Activated naive CD4-positive, alpha-beta T cell treated with Interleukin-2 at 50 U/mL for 16 hours (primary cell): ENCODE measurements around the gene FAM25C.
"Not testable (repeated sequence)": the region's sequence is repeated elsewhere in the genome, so short reads cannot be mapped to it uniquely, and the experiment has no call there.

Experiments used
- DNase-seq: peaks from one replicate; pipeline ENCODE4 v3.0.0-alpha.2; 2020

FAM25C gene

DNA sequence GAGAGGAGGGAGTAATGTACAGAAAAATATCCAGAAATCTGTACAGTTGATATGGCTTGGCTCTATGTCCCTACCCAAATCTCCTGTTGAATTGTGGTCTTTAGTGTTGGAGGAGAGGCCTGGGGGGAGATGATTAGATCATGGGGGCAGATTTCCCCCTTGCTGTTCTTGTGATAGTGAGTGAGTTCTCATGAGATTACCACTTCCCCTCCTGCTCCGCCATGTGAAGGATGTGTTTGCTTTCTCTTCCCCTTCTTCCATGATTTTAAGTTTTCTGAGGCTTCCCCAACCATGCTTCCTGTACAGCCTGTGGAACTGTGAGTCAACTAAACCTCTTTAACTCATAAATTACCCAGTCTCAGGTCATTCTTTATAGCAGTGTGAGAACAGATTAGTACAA lies 52.2 kb downstream of the FAM25C start:
- DNase-seq: not testable (repeated sequence)
